Activated effector memory CD4-positive, alpha-beta T cell treated with anti-CD3 and anti-CD28 coated beads, Interleukin-2, amount 50 U/mL, for 16 hours (primary cell): ENCODE data around the gene EIF5AL1.

Source experiments
- DNase-seq: peaks from one replicate; pipeline ENCODE4 v3.0.0-alpha.2; 2020

Gene EIF5AL1

DNA sequence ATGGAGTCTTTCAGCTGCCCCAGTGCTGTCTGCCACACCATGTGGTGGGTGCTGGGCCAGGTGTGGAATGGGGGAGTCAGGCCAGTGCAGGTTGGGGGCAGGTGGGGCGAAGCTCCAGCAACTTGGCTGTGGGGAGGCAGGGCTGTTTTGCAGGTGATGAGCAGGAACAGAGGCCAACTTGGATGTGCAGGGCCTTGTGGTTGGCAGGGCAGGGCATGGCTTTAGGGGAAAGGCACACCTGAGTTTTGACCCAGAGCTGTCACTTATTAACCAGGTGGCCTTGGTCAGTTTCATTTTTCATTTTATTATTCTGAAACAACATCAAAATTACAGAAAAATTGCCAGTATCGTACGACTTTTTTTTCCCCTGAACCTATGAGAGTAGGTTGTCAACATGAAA lies 48.9 kb downstream of the EIF5AL1 start:
- DNase-seq = no peak

DNA sequence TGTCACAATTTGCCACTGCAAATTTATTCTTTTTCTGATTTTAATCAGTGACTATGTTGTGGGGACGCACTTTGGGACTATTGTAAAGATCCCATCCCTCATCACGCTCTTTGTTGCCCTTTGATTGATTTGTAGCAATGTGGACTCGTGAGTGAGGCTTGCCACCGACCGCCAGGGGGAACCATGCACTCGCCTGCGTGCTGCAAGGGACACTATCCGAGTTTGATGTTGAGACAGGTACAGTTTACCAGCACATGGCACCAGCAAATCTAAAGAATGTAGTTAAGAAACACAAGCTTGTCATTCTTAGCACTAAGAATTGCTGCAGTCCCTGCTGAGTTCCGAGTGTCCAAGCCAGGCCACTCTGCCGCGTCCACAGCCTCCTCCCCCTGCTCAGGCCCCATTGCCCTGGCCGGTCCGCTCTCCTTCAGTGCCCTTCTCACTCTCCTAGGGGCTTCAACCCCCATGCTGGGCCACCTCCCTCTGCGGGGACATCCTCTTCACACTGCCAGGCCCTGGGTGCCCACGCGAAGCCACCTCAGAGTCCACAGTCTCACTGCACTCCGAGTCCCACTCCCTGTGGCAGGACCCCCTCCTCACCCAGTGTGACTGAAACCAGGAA lies 49.9 kb downstream of the EIF5AL1 start:
- peak; percentile 84 for DNase-seq

DNA sequence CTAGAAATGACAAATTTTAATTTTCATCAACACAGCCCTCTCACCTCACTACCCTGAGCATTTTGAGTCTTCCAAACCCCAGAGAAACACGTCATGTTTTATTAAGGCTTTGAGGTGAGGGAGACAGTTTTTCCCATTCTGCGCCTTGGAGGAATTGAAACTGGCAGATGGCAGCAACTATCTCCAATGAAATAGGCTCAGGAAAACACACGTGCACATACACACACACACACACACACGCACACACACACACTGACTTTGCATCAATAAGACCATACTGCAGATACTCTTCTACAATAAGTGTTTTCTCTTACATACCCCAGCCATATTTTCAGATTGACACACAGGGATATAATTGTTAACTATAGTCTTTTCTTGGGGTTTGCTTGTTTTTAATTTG lies 51.1 kb downstream of the EIF5AL1 start:
- DNase-seq = no peak
